GM23338 (cell line): Measurements from ENCODE around the gene TCP11L1. TPM values are rescaled to one million over a fixed set of nuclear protein-coding genes. Genes with fewer than 3 reads are reported as not detected.

ENCODE experiments used
- ATAC-seq: fragments of 200-7000 bp; cut with Tn5 transposase; 3 replicates; pipeline ENCODE4 v1.9.1; 2020
- DNase-seq: peaks from one replicate; pipeline ENCODE4 v3.0.0-alpha.2; 2015; ENCODE audit warnings: low spot score
- H2AFZ ChIP-seq: fragments of 200-600 bp; sonication (generic); 2 replicates; pipeline ENCODE4 v1.8.0; 2016; ENCODE audit warnings: antibody characterized with exemption, mild to moderate bottlenecking, moderate library complexity
- H3F3A ChIP-seq: fragments of 200-600 bp; sonication (generic); replicated peaks from 2 replicates; pipeline ENCODE4 v1.8.0; 2017; ENCODE audit warnings: antibody characterized with exemption, mixed run types, low read depth
- H3K27ac ChIP-seq: fragments of 200-600 bp; sonication (generic); 2 replicates; pipeline ENCODE4 v1.6.1; 2016; ENCODE audit warnings: low read depth
- H3K27me3 ChIP-seq: fragments of 200-600 bp; sonication (generic); 2 replicates; pipeline ENCODE4 v1.8.0; 2016; ENCODE audit warnings: mild to moderate bottlenecking, mixed run types, moderate library complexity; ENCODE audit not compliant: insufficient read depth
- H3K36me3 ChIP-seq: fragments of 200-600 bp; sonication (generic); 2 replicates; pipeline ENCODE4 v1.8.0; 2016; ENCODE audit warnings: mild to moderate bottlenecking; ENCODE audit not compliant: insufficient read depth
- H3K4me1 ChIP-seq: fragments of 200-600 bp; sonication (generic); 2 replicates; pipeline ENCODE4 v1.8.0; 2016; ENCODE audit warnings: mild to moderate bottlenecking, moderate library complexity; ENCODE audit not compliant: insufficient read depth
- H3K4me2 ChIP-seq: fragments of 200-600 bp; sonication (generic); 2 replicates; pipeline ENCODE4 v1.7.1; 2017; ENCODE audit warnings: mixed run types
- H3K4me3 ChIP-seq: fragments of 200-600 bp; sonication (generic); 2 replicates; pipeline ENCODE4 v1.6.1; 2016; ENCODE audit warnings: mixed run types
- H3K79me2 ChIP-seq: fragments of 200-600 bp; sonication (generic); replicated peaks from 2 replicates; pipeline ENCODE4 v1.8.0; 2017; ENCODE audit warnings: mild to moderate bottlenecking; ENCODE audit not compliant: insufficient read depth
- H3K9me2 ChIP-seq: fragments of 200-600 bp; sonication (generic); 2 replicates; pipeline ENCODE4 v1.8.0; 2017; ENCODE audit not compliant: insufficient read depth
- H4K20me1 ChIP-seq: fragments of 200-600 bp; sonication (generic); replicated peaks from 2 replicates; pipeline ENCODE4 v1.8.0; 2017; ENCODE audit warnings: mild to moderate bottlenecking; ENCODE audit not compliant: insufficient read depth
- H3K27ac Mint-ChIP-seq: 2 replicates; pipeline ENCODE4 v1.8.0; 2020; ENCODE audit warnings: inconsistent platforms, mild to moderate bottlenecking, moderate library complexity, mixed read lengths
- H3K27me3 Mint-ChIP-seq: 3 replicates; pipeline ENCODE4 v1.8.0; 2022; ENCODE audit warnings: low read depth, mild to moderate bottlenecking, moderate library complexity, mixed read lengths, inconsistent platforms; ENCODE audit not compliant: insufficient read depth, poor library complexity
- H3K36me3 Mint-ChIP-seq: 3 replicates; pipeline ENCODE4 v1.8.0; 2021; ENCODE audit warnings: low read depth, mild to moderate bottlenecking, inconsistent platforms, moderate library complexity, mixed read lengths
- H3K4me1 Mint-ChIP-seq: 3 replicates; pipeline ENCODE4 v1.8.0; 2020; ENCODE audit warnings: mild to moderate bottlenecking, inconsistent platforms, mixed read lengths
- H3K4me3 Mint-ChIP-seq: 3 replicates; pipeline ENCODE4 v1.8.0; 2021; ENCODE audit warnings: moderate library complexity, mild to moderate bottlenecking, inconsistent platforms, mixed read lengths
- H3K9me3 Mint-ChIP-seq: 3 replicates; pipeline ENCODE4 v1.8.0; 2020; ENCODE audit warnings: moderate library complexity, mild to moderate bottlenecking, inconsistent platforms, mixed read lengths
- CREB1 ChIP-seq: fragments of 250-450 bp; sonication (Bioruptor Pico); IDR thresholded peaks from 2 replicates; pipeline ENCODE4 v1.5.0; 2020; ENCODE audit warnings: low read depth, mild to moderate bottlenecking, moderate library complexity
- CTCF ChIP-seq, 2 experiments: fragments of 200-600 bp in 1 of 2; sonication (generic) in 1 of 2; conservative IDR thresholded peaks; 2 replicates each; pipeline versions ENCODE4 v1.5.1 to v1.6.1; 2016 to 2017; ENCODE audit warnings: antibody characterized with exemption in 2 of 2, low read depth in 2 of 2, mild to moderate bottlenecking in 2 of 2, moderate library complexity in 1 of 2
- ETS1 ChIP-seq: IDR thresholded peaks from 2 replicates; pipeline ENCODE4 v1.6.1; 2016; ENCODE audit warnings: antibody characterized with exemption
- EZH2 ChIP-seq: fragments of 200-600 bp; sonication (generic); IDR thresholded peaks from one replicate; pipeline ENCODE4 v1.8.0; 2017; ENCODE audit warnings: antibody characterized with exemption, mild to moderate bottlenecking, low read depth; ENCODE audit not compliant: unreplicated experiment
- EZH2phosphoT487 ChIP-seq: fragments of 200-600 bp; sonication (generic); IDR thresholded peaks from one replicate; pipeline ENCODE4 v1.8.1; 2018; ENCODE audit warnings: antibody characterized with exemption; ENCODE audit not compliant: unreplicated experiment
- JUNB ChIP-seq: IDR thresholded peaks from one replicate; pipeline ENCODE4 v1.6.1; 2016; ENCODE audit warnings: antibody characterized with exemption; ENCODE audit not compliant: unreplicated experiment
- NANOG ChIP-seq: IDR thresholded peaks from 2 replicates; pipeline ENCODE4 v1.6.1; 2016; ENCODE audit warnings: antibody characterized with exemption, borderline replicate concordance
- POLR2AphosphoS5 ChIP-seq: IDR thresholded peaks from 2 replicates; pipeline ENCODE4 v1.6.1; 2016; ENCODE audit warnings: antibody characterized with exemption, low read depth
- REST ChIP-seq: IDR thresholded peaks from one replicate; pipeline ENCODE4 v1.6.1; 2018; ENCODE audit warnings: antibody characterized with exemption; ENCODE audit not compliant: unreplicated experiment
- STAT1 ChIP-seq: IDR thresholded peaks from one replicate; pipeline ENCODE4 v1.6.1; 2016; ENCODE audit warnings: antibody characterized with exemption; ENCODE audit not compliant: unreplicated experiment
- ZNF331 ChIP-seq: fragments of 250-450 bp; sonication (Bioruptor Pico); IDR thresholded peaks from 2 replicates; pipeline ENCODE4 v1.5.0; 2020; ENCODE audit warnings: low read depth, mild to moderate bottlenecking, moderate library complexity
- ZNF462 ChIP-seq: fragments of 250-450 bp; sonication (Bioruptor Pico); IDR thresholded peaks from 2 replicates; pipeline ENCODE4 v1.5.0; 2020; ENCODE audit warnings: mild to moderate bottlenecking, moderate library complexity
- polyA plus RNA-seq: library from polyadenylated mRNA; unstranded; fragments of >200 nt; fragmentation: Nextera tagmentation; extraction: Ambion mirVana; gene quantifications from 2 replicates; pipeline ENCODE4 v1.2.1, GENCODE V29; 2016
- total RNA-seq: library from RNA; depleted of rRNA; stranded (reverse); fragments of >200 nt; shearing (Covaris generic); gene quantifications from 2 replicates; pipeline ENCODE4 v1.2.3, GENCODE V29; 2014

Gene TCP11L1
- total and polyA plus RNA-seq, 2 experiments from 2014 or later = 5.0 to 39.0 TPM

GRCh38 chr11:33083918-33084317, 44.5 kb downstream of the TCP11L1 start:
- ATAC-seq (no peak), DNase-seq (no peak)
- no peaks in the 10 kb centered on the region for H3K79me2 ChIP-seq
- H3K27me3 Mint-ChIP-seq = peaks cover 2% of the 10 kb centered on the region
- H3K4me3 ChIP-seq = no peak overlapping the region
- no peaks in the 10 kb centered on the region for H3K4me1 Mint-ChIP-seq
- H3K36me3 ChIP-seq = peaks cover 16% of the 10 kb centered on the region
- TF ChIP-seq EZH2phosphoT487 = no peak
- TF ChIP-seq CTCF (conservative IDR thresholded peaks at IDR 0.05; ENCODE audit: low read depth in 2 of 2) = no peak
- TF ChIP-seq EZH2 = no peak
- no peak for TF ChIP-seq JUNB
- no peak for TF ChIP-seq POLR2AphosphoS5
- TF ChIP-seq ETS1 = no peak
- no peak for TF ChIP-seq CREB1 (CRISPR knock-in tag)
- no peak for TF ChIP-seq REST
- TF ChIP-seq STAT1 = no peak
- no peak for TF ChIP-seq ZNF331
- no peak for TF ChIP-seq ZNF462 (CRISPR knock-in tag)
- no peak for TF ChIP-seq NANOG
- peaks cover 21% of the 10 kb centered on the region for H3K36me3 Mint-ChIP-seq
- no peak overlapping the region for H3K4me2 ChIP-seq
- no peak overlapping the region for H2AFZ ChIP-seq
- no peaks in the 10 kb centered on the region for H4K20me1 ChIP-seq
- H3K27ac Mint-ChIP-seq = no peak overlapping the region
- H3K9me2 ChIP-seq = no peaks in the 10 kb centered on the region
- H3K27ac ChIP-seq = no peak overlapping the region
- no peaks in the 10 kb centered on the region for H3F3A ChIP-seq
- H3K4me3 Mint-ChIP-seq = no peak overlapping the region
- H3K27me3 ChIP-seq = no peaks in the 10 kb centered on the region
- H3K9me3 Mint-ChIP-seq = no peaks in the 10 kb centered on the region
- H3K4me1 ChIP-seq = no peaks in the 10 kb centered on the region
